22Rv1 (cell line): ENCODE results near the gene DHRSX.

ENCODE experiments used
- CTCF ChIP-seq: fragments of 450-650 bp; IDR thresholded peaks from 2 replicates; pipeline ENCODE4 v1.5.1; 2017; ENCODE audit warnings: mild to moderate bottlenecking
- ZFX ChIP-seq: fragments of 450-650 bp; IDR thresholded peaks from 2 replicates; pipeline ENCODE4 v1.6.1; 2017; ENCODE audit warnings: antibody characterized with exemption, borderline replicate concordance

GRCh38 chrX:2324151-2324550, 176.6 kb downstream of the DHRSX start:
- TF ChIP-seq CTCF (no peak), ZFX (no peak)
